GM18868 (cell line): ENCODE measurements around the gene GPR15.

Experiments used
- ATAC-seq: cut with Tn5 transposase; IDR thresholded peaks from one replicate; pipeline ENCODE4 v1.9.1; 2021; ENCODE audit warnings: mild to moderate bottlenecking, moderate library complexity; ENCODE audit not compliant: unreplicated experiment

GPR15 gene

GRCh38 chr3:98582042-98582441, 50.3 kb downstream of the GPR15 start:
- ATAC-seq: no peak

- no peak for ATAC-seq
These were observed 52.0 kb downstream of the GPR15 start for GRCh38 chr3:98583766-98584165.
